ENCODE measurements around the gene TRIM66. TPM values are rescaled to one million over a fixed set of nuclear protein-coding genes. Genes with fewer than 3 reads are reported as not detected.
A peak's percentile ranks its signal among the peaks of the same experiment; 100 is the strongest.

The TRIM66 gene, protein sequence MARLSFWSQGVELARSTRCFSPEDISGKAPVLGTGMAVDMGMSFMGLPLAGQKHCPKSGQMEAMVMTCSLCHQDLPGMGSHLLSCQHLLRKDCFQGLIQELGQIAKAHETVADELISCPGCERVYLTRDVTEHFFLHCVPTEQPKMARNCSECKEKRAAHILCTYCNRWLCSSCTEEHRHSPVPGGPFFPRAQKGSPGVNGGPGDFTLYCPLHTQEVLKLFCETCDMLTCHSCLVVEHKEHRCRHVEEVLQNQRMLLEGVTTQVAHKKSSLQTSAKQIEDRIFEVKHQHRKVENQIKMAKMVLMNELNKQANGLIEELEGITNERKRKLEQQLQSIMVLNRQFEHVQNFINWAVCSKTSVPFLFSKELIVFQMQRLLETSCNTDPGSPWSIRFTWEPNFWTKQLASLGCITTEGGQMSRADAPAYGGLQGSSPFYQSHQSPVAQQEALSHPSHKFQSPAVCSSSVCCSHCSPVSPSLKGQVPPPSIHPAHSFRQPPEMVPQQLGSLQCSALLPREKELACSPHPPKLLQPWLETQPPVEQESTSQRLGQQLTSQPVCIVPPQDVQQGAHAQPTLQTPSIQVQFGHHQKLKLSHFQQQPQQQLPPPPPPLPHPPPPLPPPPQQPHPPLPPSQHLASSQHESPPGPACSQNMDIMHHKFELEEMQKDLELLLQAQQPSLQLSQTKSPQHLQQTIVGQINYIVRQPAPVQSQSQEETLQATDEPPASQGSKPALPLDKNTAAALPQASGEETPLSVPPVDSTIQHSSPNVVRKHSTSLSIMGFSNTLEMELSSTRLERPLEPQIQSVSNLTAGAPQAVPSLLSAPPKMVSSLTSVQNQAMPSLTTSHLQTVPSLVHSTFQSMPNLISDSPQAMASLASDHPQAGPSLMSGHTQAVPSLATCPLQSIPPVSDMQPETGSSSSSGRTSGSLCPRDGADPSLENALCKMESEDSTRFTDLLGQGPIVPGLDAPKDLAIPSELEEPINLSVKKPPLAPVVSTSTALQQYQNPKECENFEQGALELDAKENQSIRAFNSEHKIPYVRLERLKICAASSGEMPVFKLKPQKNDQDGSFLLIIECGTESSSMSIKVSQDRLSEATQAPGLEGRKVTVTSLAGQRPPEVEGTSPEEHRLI (N-terminal part only)
- 1.0 and 4.1 TPM in 2 replicates for total RNA-seq (2014; rRNA removed; shearing (Covaris generic))
- 6.8 and 15.9 TPM in 2 replicates for polyA plus RNA-seq (2014; cell fraction: nucleus; rRNA removed)

DNA sequence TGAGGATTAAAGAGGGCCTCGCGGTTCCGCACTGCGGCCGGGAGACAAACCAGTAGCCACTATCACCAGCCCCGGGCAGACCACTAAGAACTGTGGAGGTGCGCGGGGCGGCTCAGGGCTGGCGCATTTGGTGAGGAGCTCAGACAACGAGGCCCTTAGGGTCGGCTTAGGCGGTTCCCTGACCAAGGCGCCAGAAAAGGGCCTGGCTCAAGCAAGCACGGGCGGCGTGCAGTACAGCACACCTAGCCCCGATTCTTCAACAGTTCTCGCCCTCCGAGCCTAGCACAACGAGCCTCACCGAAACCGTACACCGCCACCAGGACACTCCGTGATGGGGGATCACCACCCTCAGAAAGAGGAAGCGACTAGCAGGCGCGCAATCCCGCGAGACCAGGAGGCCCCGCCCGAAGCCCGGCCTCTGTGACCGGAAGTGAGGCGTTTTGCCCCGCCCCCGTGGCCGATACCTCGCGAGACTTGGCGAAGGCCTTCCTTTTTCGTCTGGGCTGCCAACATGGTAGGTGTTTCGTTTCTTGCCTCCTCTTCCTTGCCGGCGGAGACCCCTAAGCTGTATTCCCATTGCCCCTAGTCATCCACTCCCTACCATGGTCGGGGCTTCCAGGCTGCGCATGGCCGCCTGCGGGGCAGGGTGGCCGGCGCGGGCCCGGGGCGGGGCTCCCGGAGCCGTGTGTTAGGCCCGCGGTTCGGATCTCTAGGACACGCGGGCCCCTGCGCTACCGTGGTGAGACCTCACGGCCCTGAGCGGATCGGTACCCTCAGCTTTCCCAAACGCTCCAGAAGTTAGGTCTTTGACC lies at the start of gene TRIM66, which contains the start of gene RPL27A:
TSS of gene TRIM66 (minus strand) at position 363 of the 812 bp plus-strand sequence. CDS start 10,391 bp downstream, outside the sequence.
TSS of gene RPL27A (plus strand) at position 490 of the 812 bp plus-strand sequence. CDS start at position 512, 22 bp downstream.
- peak; percentile 94 for DNase-seq (ENCODE audit: extremely low read depth, low read depth)

DNA sequence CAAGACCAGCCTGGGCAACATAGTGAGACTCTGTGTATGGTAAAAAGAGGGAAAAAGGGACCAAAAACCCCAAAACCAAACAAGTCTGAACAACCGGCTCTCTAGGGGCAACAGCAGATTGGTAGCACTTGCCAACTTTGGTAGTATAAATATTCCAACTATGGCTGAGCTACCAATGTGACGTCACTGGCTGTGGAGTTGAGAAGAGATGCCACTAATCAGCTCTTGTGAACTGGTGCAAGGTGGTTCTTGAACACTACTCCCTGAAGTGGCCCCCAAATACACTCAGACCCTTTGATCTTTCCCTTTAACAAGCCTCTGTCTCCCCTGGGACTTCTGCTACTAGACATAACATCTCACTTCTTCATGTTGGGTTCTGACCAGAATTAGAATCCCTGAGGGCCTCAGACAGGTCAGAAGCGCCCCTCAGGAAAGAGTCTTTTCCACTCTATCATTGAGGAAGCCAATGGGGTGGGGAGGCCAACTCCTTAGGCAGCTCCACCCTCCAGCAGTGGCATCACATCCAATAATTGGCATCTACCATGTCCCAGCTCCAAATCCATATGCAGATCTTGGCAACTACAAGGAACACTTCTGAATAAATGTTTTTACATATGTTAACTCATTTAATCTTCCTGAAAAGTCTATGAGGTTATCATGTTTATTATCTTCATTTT lies 49.3 kb upstream of the TRIM66 start:
- DNase-seq (ENCODE audit: extremely low read depth, low read depth): no peak

- DNase-seq (ENCODE audit: extremely low read depth, low read depth): no peak
These were observed 48.2 kb upstream of the TRIM66 start for GRCh38 chr11:8730697-8731020.

DNA sequence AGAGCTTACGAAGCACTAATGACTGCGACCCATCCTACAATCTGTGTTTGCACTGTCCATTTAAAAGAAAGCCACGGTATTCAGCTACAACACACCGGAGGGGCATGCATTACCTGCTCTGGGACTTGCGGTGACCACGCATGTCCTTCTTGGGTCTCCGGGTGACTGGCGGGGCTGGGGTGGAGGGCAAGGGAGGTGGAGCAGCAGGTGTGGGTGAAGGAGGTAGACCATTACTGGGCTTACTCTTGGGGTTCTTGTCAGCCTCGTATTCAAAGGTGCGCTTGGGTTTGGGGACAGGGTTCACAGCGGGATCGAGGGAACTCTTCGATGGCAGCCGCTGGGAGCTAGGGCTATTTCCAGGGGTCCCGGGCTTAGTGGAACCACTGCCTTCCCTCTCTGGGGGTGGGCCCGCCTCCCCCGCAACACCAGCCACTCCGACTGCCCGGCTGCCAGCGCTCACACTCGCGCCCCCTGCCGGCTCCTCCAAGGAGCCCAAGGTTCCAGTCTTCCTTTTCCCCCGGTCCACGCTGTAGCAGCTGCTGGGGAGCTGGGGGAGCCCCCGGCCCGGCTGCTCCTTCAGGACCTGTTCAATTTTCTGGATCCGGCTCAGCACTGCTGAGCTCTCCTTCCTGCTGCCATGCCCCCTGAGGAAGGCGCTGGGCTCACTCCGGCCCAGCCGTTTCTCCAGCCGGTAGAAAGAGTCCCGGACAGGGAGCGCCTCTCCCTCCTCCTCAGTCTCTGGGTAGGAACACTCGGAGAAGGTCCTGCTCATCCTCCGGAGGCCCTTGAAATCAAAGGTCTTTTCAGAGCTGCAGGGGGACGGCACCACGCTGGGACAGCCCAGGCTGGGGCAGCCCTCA lies 47.6 kb upstream of the TRIM66 start:
- no peak for DNase-seq (ENCODE audit: extremely low read depth, low read depth)

DNA sequence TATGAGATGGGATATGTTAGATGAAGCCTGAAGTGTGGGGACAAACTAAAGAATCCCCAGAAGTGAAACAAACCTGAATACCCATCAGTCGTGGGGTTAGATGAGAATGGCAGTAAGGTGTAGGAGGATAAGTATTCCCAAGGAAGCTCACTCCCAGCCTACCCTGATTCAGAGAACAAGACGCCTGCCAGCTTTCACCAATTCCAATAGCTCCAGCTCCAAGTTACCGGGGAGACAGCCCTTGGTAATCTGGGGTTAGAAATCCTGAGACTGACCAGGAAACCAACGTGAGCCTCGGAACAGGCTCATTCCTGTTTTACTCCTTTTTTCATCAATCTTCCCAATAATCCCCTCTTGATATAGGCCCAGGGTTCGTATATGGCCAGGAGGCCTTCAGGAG lies 46.6 kb upstream of the TRIM66 start:
- no peak for DNase-seq (ENCODE audit: extremely low read depth, low read depth)

GRCh38 chr11:8728563-8728962 lies 46.1 kb upstream of the TRIM66 start:
- no peak for DNase-seq (ENCODE audit: extremely low read depth, low read depth)

- DNase-seq (ENCODE audit: extremely low read depth, low read depth): no peak
These were observed 43.9 kb upstream of the TRIM66 start for GRCh38 chr11:8726395-8726794.

DNA sequence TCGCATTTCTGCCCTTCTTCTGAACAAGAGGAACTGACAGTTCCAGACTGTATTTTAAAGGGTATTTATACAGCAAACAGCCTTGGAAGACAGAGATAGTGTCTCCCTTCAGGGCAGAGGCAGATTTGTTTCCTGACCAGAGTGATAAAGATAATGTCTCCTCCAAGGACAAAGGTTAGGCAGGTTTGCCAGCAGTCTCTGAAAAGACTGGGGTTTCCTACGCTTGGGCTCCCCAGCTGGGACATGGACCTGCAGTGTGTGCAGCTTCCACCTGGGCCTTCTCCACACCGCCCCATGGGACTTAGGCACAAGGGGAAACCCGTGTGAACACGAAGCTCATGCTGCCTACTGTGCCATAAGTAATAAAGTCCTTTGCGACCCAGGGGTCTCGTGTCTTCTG lies 42.2 kb upstream of the TRIM66 start:
- DNase-seq (ENCODE audit: extremely low read depth, low read depth): no peak

- DNase-seq (ENCODE audit: extremely low read depth, low read depth): no peak
These were observed 41.2 kb upstream of the TRIM66 start for GRCh38 chr11:8723711-8724110.

DNA sequence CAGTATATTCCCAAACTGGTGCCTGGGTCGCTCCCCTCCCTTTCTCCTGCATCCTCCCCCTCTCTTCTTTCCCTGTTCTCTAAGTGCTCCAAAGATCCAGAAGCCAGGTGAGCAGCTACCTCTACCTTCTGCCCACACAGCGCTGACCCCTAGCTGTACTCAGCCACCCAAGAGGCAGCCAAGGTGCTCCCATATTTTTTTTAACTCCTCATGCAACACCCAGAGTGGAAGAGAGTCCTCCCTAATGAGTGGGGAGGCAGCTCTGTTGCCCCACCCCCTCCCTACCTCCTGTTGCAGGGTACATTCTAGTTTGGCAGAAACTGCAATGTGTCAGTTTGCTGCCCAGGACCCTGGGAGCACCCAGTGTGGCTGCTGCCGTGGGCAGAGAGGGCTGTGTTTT lies 40.3 kb upstream of the TRIM66 start:
- no peak for DNase-seq (ENCODE audit: extremely low read depth, low read depth)

DNA sequence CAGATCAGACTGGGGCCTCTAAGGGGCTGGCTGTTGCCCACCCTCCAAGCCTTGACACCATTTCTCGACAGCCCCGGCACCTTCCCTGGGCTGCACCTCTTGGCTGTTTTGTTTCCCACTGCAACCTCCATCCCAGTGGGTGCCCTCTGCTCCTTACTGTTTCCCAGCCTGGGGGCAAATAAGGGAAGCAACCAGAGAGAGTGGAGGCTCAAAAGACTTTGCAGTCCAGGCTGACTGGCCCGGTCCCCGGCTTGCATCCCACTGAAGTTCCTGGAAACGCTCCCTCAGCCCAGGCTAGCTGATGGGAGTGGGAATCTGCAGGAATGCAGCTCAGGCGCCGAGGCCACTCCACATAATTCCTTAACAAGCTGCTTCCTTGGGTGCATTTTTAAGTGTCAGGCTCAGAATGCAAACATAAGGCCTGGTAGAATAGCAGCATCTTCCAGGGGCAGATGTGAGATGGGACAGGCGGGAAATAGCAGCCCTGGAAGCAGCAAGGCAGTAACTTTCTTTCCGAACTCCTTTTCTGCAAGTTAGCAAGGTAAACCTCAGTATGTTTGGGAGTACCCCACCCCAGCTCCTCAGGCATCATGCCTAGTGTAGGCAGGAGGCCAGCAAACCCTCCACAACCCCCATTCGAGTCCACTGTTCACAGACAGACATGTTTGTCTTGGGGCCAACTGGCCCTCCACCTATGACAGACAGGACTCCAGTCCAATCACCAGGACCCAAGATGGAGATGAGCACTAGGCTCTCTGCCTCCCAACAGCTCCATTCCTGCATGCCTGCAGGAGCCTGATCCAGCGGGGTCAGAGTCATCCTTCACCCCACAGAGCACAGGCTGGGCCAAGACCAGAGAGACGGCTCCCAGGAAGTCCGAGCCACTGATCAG lies 39.4 kb upstream of the TRIM66 start:
- DNase-seq (ENCODE audit: extremely low read depth, low read depth): no peak

- DNase-seq (ENCODE audit: extremely low read depth, low read depth): no peak
These were observed 38.6 kb upstream of the TRIM66 start for GRCh38 chr11:8720868-8721608.

- no peak for DNase-seq (ENCODE audit: extremely low read depth, low read depth)
These were observed 37.9 kb upstream of the TRIM66 start for GRCh38 chr11:8720352-8720751.

DNA sequence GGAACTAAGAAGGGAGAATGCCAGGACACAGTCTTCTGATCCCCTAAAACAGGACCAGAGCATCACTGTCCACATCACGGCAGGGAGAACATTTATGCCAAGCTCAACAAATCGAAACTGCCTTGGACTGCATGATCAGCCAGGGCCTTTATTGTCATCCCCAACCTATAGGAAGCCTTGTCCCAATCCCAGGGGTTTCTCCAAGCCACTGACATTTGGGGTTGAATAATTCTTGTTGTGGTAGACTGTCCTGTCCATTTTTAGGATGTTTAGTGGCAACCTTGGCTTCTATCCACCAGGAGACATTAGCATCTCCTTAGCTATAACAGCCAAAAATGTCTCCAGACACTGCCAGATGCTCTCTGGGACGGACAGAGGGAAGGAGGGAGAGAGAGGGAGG lies 37.3 kb upstream of the TRIM66 start:
- no peak for DNase-seq (ENCODE audit: extremely low read depth, low read depth)

GRCh38 chr11:8719211-8719649 lies 36.8 kb upstream of the TRIM66 start:
- peak; percentile 9 for DNase-seq (ENCODE audit: extremely low read depth, low read depth)

DNA sequence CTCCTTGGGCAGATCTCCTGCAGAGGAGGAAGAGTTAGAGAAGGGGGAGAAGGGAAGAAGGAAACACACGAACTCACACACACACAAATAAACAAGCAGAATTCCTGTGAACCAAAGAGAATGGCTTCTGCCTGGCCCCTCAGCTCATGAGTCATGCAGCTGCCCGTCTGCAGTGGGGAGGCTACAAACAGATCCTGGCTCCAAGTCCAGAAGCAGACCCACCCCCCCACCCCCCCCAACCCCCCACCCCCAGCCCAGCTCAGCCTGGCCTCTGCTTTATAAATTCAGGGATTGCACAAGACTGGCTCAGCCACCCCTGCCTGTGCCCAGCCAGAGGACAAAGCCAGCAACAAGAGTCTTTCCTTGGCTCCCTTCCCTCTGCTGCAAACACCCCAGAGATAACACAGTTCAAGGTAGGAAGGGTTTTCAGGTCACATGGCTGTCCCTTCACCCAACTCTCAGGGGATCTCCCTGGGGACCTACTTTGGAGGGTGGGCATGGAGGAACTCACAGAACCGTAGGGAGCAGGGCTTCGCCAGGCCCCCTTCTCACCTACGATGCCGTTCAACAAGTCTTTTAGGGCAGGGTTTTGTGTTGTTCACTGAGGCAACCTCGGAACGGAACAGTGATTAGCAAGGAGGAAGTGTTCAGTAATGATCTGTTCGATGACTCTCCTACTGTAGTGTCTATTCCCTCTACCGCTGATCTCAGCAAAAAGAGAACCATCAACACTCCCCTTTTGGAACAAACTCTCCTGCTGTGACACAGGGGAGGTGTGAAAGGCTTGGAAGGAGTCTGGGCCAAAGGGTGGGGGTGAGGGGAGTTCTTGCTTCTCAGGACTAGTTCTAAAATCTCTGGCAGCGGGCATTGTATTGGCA lies 35.6 kb upstream of the TRIM66 start:
- no peak for DNase-seq (ENCODE audit: extremely low read depth, low read depth)

Data from NCI-H460 (cell line).